ENCODE data around the gene ATP6V0B. TPM values are rescaled to one million over a fixed set of nuclear protein-coding genes. Genes with fewer than 3 reads are reported as not detected.

The ATP6V0B gene
- total and polyA plus RNA-seq, 2 of the 13 experiments (the other 11 are each of a cell fraction or from before 2014, with no cell fraction given), result 157 to 161 TPM

DNA sequence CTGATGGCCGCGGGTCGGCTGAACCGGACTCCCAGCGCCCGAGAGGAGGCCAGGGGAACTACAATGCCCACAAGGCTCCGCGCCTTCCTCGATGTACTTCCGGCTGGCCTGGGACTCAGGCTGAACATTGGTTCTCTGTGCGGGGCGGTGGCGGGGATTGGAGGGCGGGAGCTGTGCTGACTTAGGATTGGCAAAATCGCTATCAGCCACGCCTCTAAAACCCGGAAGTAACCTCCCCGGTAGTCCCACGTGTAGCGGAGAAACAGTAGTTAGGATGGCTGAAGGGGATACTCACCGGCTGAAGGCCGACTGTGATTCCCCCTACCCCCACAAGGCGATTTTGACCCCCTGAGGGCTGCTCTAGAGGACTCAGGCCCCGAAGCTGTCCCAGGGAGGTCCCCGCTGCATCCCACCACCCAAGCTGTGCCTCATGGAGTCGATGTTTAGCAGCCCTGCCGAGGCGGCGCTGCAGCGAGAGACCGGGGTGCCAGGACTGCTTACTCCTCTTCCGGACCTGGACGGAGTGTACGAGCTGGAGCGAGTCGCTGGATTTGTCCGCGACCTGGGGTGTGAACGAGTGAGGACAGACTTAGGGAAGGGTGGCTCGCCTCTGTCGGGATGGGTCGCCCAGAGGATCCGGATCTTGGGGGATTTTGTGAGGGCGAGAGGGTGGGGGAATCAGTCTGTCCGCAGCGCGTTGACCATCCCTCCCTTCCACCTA is 4.9 kb upstream of the ATP6V0B start, which contains the start of gene DPH2 (continued):
- TF ChIP-seq, protein P1, sequence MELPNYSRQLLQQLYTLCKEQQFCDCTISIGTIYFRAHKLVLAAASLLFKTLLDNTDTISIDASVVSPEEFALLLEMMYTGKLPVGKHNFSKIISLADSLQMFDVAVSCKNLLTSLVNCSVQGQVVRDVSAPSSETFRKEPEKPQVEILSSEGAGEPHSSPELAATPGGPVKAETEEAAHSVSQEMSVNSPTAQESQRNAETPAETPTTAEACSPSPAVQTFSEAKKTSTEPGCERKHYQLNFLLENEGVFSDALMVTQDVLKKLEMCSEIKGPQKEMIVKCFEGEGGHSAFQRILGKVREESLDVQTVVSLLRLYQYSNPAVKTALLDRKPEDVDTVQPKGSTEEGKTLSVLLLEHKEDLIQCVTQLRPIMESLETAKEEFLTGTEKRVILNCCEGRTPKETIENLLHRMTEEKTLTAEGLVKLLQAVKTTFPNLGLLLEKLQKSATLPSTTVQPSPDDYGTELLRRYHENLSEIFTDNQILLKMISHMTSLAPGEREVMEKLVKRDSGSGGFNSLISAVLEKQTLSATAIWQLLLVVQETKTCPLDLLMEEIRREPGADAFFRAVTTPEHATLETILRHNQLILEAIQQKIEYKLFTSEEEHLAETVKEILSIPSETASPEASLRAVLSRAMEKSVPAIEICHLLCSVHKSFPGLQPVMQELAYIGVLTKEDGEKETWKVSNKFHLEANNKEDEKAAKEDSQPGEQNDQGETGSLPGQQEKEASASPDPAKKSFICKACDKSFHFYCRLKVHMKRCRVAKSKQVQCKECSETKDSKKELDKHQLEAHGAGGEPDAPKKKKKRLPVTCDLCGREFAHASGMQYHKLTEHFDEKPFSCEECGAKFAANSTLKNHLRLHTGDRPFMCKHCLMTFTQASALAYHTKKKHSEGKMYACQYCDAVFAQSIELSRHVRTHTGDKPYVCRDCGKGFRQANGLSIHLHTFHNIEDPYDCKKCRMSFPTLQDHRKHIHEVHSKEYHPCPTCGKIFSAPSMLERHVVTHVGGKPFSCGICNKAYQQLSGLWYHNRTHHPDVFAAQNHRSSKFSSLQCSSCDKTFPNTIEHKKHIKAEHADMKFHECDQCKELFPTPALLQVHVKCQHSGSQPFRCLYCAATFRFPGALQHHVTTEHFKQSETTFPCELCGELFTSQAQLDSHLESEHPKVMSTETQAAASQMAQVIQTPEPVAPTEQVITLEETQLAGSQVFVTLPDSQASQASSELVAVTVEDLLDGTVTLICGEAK (IDR thresholded peaks at IDR 0.05), result peak; percentile 70
- TF ChIP-seq, protein P1 (CRISPR knock-in tag; IDR thresholded peaks at IDR 0.05), result no peak
- TF ChIP-seq FOXP1 (IDR thresholded peaks at IDR 0.05) (no peak), FOXP1 (CRISPR knock-in tag; IDR thresholded peaks at IDR 0.05) (no peak), AGO1 (IDR thresholded peaks at IDR 0.05; ENCODE audit: low read depth, low read length, poor library complexity, severe bottlenecking) (peak; percentile 52), BCL6 (CRISPR knock-in tag; IDR thresholded peaks at IDR 0.05) (peak; percentile 91), YY1 (IDR thresholded peaks at IDR 0.05; ENCODE audit: insufficient read depth, insufficient replicate concordance, low read depth, low read length) (peak; percentile 43), SAP130 (CRISPR knock-in tag; IDR thresholded peaks at IDR 0.05; ENCODE audit: low read depth) (peak; percentile 100), ELF1 (CRISPR knock-in tag; IDR thresholded peaks at IDR 0.05) (peak; percentile 86), ZNF891 (CRISPR knock-in tag; IDR thresholded peaks at IDR 0.05) (peak; percentile 23; the same call in 1 of the 2 replicates)
- TF ChIP-seq, protein P2, sequence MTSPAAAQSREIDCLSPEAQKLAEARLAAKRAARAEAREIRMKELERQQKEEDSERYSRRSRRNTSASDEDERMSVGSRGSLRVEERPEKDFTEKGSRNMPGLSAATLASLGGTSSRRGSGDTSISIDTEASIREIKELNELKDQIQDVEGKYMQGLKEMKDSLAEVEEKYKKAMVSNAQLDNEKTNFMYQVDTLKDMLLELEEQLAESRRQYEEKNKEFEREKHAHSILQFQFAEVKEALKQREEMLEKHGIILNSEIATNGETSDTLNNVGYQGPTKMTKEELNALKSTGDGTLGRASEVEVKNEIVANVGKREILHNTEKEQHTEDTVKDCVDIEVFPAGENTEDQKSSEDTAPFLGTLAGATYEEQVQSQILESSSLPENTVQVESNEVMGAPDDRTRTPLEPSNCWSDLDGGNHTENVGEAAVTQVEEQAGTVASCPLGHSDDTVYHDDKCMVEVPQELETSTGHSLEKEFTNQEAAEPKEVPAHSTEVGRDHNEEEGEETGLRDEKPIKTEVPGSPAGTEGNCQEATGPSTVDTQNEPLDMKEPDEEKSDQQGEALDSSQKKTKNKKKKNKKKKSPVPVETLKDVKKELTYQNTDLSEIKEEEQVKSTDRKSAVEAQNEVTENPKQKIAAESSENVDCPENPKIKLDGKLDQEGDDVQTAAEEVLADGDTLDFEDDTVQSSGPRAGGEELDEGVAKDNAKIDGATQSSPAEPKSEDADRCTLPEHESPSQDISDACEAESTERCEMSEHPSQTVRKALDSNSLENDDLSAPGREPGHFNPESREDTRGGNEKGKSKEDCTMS (CRISPR knock-in tag; conservative IDR thresholded peaks at IDR 0.05), result no peak
- TF ChIP-seq, protein P3, sequence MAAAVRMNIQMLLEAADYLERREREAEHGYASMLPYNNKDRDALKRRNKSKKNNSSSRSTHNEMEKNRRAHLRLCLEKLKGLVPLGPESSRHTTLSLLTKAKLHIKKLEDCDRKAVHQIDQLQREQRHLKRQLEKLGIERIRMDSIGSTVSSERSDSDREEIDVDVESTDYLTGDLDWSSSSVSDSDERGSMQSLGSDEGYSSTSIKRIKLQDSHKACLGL (CRISPR knock-in tag; IDR thresholded peaks at IDR 0.05), result peak; percentile 90
- TF ChIP-seq, protein P4, sequence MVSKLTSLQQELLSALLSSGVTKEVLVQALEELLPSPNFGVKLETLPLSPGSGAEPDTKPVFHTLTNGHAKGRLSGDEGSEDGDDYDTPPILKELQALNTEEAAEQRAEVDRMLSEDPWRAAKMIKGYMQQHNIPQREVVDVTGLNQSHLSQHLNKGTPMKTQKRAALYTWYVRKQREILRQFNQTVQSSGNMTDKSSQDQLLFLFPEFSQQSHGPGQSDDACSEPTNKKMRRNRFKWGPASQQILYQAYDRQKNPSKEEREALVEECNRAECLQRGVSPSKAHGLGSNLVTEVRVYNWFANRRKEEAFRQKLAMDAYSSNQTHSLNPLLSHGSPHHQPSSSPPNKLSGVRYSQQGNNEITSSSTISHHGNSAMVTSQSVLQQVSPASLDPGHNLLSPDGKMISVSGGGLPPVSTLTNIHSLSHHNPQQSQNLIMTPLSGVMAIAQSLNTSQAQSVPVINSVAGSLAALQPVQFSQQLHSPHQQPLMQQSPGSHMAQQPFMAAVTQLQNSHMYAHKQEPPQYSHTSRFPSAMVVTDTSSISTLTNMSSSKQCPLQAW (CRISPR knock-in tag; IDR thresholded peaks at IDR 0.05), result peak; percentile 10; the same call in 1 of the 2 replicates
- TF ChIP-seq, protein P5, sequence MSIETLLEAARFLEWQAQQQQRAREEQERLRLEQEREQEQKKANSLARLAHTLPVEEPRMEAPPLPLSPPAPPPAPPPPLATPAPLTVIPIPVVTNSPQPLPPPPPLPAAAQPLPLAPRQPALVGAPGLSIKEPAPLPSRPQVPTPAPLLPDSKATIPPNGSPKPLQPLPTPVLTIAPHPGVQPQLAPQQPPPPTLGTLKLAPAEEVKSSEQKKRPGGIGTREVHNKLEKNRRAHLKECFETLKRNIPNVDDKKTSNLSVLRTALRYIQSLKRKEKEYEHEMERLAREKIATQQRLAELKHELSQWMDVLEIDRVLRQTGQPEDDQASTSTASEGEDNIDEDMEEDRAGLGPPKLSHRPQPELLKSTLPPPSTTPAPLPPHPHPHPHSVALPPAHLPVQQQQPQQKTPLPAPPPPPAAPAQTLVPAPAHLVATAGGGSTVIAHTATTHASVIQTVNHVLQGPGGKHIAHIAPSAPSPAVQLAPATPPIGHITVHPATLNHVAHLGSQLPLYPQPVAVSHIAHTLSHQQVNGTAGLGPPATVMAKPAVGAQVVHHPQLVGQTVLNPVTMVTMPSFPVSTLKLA (IDR thresholded peaks at IDR 0.05), result peak; percentile 93

Measured in HepG2 (cell line).